HG03039 (cell line): Measurements from ENCODE around the gene ATP6V0D1.

Experiments used
- ATAC-seq: cut with Tn5 transposase; IDR thresholded peaks from one replicate; pipeline ENCODE4 v1.9.1; 2021; ENCODE audit warnings: mild to moderate bottlenecking, moderate library complexity; ENCODE audit not compliant: unreplicated experiment

ATP6V0D1 gene

DNA sequence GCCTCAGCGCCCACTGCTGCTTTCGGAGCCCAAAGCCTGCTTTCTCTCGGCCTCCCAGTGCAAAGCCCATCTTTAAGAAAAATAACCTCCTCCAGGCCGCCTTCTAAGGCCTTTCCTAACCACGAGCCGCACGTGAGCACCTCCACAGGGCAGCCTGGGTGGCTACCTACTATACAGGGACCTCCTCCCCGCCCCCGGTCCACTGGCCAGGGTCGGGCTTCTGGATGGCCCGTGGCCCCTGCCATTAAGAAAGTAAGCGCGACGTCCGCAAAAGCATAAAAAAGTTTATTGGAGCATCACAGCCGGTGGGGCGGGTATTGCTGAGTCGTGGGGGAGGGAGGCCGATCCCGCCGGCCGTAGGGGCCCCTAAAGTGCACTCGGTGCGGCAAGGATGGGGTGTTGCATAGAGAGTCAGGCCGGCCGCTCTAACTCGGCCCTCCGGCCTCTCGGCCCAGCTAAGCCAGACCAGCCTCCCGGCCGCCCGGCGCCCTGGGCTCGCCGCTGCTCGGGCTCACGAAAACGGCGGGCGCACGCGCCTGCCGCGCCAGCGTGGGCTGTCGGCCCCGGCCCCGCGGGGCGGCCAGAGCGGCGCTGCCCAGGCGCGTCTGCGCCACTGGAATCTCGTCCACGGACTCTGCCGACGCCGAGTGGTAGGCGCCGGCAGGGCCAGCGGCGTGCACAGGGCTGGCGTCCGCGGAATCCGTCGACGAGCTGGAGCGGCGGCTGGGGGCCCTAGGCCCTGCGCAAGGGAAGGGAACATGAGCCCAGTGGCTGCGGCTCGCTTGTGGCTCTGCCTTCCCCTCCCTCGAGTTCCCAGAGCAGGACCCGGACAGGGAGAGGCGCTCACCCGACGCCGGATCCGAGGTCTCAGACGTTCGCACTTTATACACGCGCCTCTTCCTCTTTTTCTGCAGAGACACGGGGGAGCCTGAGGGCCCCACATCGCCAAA, 86.5 kb downstream of the ATP6V0D1 start:
- no peak for ATAC-seq

DNA sequence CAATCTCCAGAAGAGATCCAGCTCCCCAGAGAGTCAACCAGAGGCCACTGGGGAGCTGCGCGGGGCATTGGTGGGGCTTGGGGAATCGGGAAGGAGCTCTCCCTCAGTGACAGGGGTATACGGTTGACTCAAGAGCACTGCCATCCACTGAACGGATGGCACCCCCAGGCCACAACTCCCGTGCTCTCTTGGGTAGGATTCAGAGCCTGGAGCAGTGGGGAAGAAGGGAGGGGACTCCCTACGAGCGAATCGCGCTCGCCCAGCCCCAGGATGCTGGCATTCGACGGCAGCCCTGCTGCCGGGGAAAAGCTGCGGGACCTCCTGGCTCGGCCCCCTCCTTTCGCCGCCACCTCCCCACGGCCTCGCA, 87.2 kb downstream of the ATP6V0D1 start:
- ATAC-seq, result no peak

DNA sequence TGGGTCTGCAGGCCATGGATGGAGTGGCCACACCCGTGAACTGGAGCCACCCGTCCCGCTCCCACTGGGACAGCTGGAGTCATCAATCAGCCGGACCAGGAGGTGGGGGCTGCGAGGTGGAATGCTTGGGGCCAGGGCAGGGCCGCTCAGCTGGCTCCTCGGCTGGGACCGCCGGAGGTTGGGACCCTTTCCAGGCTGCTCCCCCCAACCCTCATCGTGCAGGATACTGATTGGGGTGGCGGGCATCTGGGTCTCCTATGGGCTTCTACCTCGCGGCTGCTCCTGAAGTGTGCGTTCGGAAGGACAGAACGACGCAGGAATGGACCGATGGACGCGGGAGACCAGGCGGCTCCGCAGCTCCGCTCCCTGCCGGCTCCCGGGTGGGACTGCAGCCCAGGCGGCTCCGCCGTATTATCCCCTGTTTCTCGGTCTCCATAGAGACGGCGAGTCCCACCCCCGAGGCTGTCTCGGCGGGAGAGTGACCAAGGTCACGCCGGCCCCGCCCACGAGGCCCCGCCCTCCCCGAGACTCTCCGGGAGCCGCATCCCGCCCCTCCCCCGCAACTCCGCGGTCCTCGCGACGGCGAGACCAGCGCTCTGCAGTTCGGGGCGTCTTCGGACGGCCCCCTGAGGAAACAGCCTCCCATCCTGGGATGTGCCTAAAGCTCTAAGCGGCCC, 87.7 kb downstream of the ATP6V0D1 start, which contains the start of gene TPPP3:
Gene TPPP3 (minus strand): TSS at position 388 of the 677 bp plus-strand sequence. CDS start 2,387 bp downstream, outside the sequence.
- ATAC-seq, result no peak

DNA sequence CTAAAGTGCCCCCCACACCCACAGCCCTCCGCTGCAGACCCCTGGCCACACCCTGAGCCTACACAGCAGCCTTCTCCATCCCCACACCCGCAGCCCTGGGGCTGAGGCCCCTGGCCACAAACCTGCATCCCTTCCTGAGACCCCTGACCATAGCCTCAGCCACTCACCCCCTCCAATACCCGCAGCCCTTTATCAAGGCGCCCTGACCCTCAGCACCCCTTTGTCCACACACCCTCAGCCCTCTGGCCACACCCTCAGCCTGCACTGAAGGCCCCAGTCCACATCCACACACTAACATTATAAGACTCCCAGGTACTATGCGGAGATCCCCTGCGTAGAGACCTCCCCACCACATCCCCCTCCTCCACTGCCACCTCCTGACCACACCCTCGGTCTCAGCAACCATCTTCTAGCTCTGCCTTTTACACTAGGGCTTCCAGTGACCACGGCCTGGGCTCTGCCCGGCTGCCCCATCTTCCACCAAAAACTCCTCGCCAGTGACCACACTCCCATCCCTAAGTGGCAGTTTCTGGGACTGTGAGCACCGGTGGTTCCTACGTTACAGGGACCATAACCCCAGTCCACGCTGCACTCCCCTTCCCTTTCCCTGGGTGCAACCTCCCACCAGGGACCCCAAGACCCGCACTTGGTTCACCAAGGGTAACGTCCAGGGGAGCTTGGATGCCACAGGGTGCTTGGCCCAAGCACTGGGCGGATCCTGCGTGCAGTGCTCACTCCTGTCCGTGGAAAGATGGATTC, 88.5 kb downstream of the ATP6V0D1 start:
- no peak for ATAC-seq

DNA sequence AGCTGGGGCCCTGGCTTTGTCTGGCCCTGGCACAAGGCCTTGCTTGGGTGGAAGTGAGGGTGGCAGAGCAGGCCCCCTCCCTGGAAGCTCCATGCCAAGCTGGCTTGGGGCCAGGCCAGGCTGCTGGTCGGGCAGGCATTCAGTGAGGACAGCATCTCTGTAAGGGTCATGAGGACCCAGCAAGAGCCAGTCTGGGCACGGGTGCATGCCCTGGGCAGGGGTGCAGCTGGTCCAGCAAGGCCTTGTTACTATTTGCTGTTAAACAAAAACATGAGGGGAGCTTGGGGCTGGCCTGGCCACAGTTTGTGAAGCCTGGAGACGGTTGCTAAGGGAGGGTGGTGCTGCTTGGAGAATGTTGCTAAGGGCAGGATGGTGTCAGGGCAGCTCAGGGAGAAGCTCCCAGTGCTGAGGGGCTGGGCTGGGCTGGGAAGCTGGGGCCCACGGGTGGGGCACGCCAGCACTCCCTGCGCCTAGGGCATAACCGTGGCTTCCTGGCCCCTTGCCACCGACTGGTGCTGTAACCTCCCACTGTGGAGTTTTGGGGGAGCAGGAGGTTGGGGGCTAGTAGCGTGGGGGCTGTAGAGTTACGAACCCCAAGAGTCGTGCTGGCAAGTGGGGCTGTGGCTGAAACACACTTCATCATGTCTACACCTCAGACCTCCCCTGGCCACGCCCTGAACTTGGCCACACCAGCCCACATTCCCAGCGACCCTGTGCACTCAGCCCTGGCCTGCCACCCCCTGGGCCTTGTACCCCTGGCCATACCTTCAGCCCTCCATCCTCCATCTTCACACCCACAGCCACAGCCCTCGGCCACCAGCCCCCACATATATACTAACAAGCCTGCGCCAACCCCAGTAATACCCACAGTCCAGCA, 89.3 kb downstream of the ATP6V0D1 start:
- no peak for ATAC-seq

DNA sequence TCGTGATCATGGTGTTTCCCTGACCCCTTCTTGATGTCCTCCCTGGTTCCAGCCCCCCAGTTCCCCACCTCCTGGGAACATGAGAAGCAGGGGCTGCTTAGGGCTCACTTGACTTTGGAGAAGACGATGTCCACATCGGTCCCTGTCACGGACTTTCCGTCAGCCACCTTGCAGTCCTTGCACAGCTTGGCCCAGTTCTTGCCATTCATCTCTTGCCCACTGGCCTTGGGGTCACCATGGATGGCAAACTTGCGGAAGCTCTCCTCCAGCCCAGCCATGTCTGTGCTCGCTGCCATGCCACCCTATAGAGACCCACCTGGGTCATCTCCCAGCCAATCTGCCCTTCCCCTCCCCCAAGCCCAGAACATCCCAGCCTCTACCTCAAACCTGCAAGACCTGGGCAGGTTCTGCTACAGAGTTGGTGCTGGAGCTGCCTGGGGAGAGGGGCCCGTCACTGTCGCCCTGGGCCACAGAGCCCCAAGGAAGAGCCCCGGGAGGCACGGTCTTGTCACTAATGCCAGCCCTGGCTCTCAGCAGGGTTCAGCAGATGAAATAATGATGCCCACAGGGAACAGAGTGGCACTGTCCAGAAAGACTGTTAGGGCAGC, 90.0 kb downstream of the ATP6V0D1 start:
- ATAC-seq, result no peak

DNA sequence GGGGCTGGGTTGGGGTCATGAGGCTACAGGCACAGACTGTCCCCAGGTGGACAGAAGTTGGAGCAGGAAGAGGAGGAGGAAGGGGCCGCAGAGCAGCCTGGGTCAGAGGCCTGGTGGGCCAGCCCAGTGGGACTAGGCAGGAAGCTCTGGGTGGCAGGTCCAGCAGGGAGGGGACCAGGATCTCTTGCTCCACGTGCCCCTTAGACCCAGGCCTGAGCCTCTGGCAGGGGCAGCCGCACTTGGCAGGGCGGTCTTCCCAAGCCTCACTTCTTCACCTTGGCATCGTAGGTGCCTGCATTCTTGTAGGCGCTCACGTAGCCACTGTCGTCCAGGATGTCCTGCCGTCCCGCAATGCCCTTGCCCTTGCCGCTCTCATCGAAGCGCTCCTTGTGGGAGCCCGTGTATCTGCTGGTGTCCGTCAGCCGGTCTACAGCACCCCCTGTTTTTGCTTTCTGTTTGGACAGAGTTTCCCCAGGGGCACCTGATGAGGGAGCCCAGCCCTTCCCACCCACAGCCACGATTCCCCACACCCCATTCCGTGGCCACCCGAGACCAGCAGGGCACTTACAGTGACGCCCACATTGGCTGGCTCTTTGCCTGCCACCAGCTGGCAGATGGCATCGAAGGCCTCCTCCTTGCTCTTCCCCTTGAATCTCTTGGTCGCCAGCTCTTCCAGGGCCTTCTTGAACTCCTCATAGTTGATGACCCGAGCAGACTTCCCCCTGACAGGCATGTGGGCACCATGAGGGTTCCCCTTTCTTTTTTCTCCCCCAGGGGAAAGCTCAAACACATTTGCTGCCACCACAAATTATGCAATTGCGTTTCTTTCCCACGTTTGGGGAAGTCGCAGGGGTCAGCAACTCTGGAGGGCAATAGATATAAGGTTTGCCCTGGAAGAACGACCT, 90.8 kb downstream of the ATP6V0D1 start:
- ATAC-seq, result no peak

DNA sequence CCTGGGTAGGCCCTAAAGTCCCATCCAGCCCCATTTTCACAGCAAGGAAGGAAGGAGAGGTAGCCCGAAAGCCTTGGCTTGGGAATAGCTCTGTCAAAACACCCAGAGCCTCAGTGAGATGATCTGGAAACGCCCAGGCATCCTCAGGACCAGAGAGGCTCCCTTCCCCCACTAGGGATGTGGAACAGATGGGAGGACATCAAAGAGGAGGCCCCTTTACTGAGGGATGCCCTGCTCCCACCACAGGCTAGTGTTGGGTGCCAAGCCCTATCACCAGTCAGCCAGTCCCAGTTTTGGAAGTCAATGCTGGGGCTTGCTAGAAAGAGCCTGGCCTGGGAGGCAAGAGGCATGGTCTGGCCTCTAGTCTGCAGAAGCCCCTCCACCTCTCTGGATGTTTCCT, 92.4 kb downstream of the ATP6V0D1 start:
- no peak for ATAC-seq

DNA sequence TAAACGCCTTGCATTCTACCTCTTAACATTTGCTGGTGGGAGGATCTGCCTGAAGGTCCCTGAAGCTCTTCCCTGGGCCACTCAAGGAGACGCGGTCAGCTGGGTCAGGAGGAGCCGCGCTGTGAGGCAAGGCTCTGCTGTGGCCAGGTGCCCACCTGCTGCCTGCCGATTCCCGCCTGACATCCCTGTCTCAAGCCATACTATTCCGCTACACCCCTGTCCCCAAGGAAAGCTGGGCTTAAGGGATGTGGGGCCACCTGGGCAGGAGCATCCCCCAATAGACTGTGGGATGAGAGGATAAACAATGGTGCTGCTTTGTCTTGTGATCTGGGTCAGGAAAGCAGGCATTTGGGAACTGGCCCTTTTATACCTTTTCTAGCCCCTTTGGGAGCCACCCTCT, 92.8 kb downstream of the ATP6V0D1 start:
- no peak for ATAC-seq
